Adrenal gland (tissue), 12 donors: ENCODE data around the gene ARL5B. TPM values are rescaled to one million over a fixed set of nuclear protein-coding genes. Genes with fewer than 3 reads are reported as not detected.
"Not testable (repeated sequence)": the region's sequence is repeated elsewhere in the genome, so short reads cannot be mapped to it uniquely, and the experiment has no call there.

ENCODE experiments used
- DNase-seq, 7 donors: peaks; one replicate each; pipeline ENCODE4 v3.0.0-alpha.2; 2019 to 2020
- H3K27ac ChIP-seq, 5 donors: fragments of 200-600 bp; sonication (generic) in 4 of 5; 1 replicate in 3 of 5; 2 replicates in 2 of 5; pipeline versions ENCODE4 v1.5.1 to v1.8.0; 2016 to 2020; ENCODE audit warnings: mild to moderate bottlenecking in 1 of 5
- H3K27me3 ChIP-seq: fragments of 200-600 bp; 2 replicates; pipeline ENCODE4 v1.8.0; 2021
- H3K36me3 ChIP-seq, 2 donors: fragments of 200-600 bp; replicated peaks in 1 of 2; 1 replicate in 1 of 2; 2 replicates in 1 of 2; pipeline versions ENCODE4 v1.5.1 to v1.8.0; 2018 to 2022
- H3K4me1 ChIP-seq, 2 donors: fragments of 200-600 bp; replicated peaks in 1 of 2; 1 replicate in 1 of 2; 2 replicates in 1 of 2; pipeline versions ENCODE4 v1.5.1 to v1.8.0; 2018 to 2021
- H3K4me3 ChIP-seq, 4 donors: fragments of 200-600 bp; sonication (generic) in 3 of 4; one replicate each; pipeline ENCODE4 v1.5.1; 2016 to 2018
- H3K9me3 ChIP-seq, 3 donors: fragments of 200-600 bp; sonication (generic) in 1 of 3; replicated peaks in 1 of 3; 1 replicate in 2 of 3; 2 replicates in 1 of 3; pipeline versions ENCODE4 v1.5.1 to v1.8.0; 2016 to 2021
- POLR2A ChIP-seq, 2 donors: fragments of 450-650 bp; IDR thresholded peaks; one replicate each; pipeline ENCODE4 v1.6.1; 2017; ENCODE audit warnings: antibody characterized with exemption in 2 of 2, mild to moderate bottlenecking in 2 of 2, moderate library complexity in 1 of 2
- WGBS, 4 donors: extraction: QIAGEN DNeasy Blood & Tissue Kit in 2 of 4; methylation state at CpG; one replicate each; pipeline versions ENCODE4 v1.1.5 to v1.1.7; 2013 to 2017; 5-methylcytosine and 5-hydroxymethylcytosine counted together
- intact Hi-C, 2 donors: fragments of 100-400 bp; cut with DNase I; formaldehyde crosslinking; loops; one replicate each; pipeline versions ENCODE4 v1.14.1 to v1.15.0; 2022 to 2023
- polyA plus RNA-seq, 3 donors: library from polyadenylated mRNA; stranded (reverse); fragments of 200-250 nt in 2 of 3; fragments of 350-450 nt in 1 of 3; fragmentation: Illumina TruSeq in 1 of 3; extraction: RNeasy Lipid Tissue Mini Kit (QIAGEN cat#74804) in 1 of 3; gene quantifications; one replicate each; pipeline ENCODE4 v1.2.3, GENCODE V29; 2013 to 2014
- total RNA-seq, 9 donors: library from RNA; depleted of rRNA in 4 of 9; stranded (reverse); fragments of >200 nt in 4 of 9; fragments of 120-200 nt in 1 of 9; fragmentation: NEBNext Ultra II Directional in 1 of 9; extraction: Animal tissue kit (Norgen Biotek cat#: 25700) in 1 of 9; gene quantifications; one replicate each; pipeline versions ENCODE4 v1.1.0 to v1.2.4, GENCODE V29; 2013 to 2023
- TF ChIP-seq, protein P1 (sequence below), 6 experiments: fragments of 450-650 bp in 4 of 6; fragments of 200-600 bp in 2 of 6; sonication (generic) in 1 of 6; IDR thresholded peaks; 1 replicate in 5 of 6; 2 replicates in 1 of 6; pipeline versions ENCODE4 v1.5.1 to v1.8.0; 2016 to 2021; ENCODE audit warnings: antibody characterized with exemption in 6 of 6, mild to moderate bottlenecking in 2 of 6, moderate library complexity in 1 of 6
- donor health status: healthy with polysubstance abuse.
- donor health status: Bipolar disorder and iron deficiency.
- donor health status: DM: yes; HTN: yes; CAD: no.
- donor health status: DM: no; HTN: no; CAD: no.
- donor health status: DM: no; HTN: no; CAD: no.
- donor health status: DM: yes; HTN: yes; CAD: no.

Gene ARL5B
- total and polyA plus RNA-seq, 12 donors: 1.6 to 24.2 (median 10.0) TPM

DNA sequence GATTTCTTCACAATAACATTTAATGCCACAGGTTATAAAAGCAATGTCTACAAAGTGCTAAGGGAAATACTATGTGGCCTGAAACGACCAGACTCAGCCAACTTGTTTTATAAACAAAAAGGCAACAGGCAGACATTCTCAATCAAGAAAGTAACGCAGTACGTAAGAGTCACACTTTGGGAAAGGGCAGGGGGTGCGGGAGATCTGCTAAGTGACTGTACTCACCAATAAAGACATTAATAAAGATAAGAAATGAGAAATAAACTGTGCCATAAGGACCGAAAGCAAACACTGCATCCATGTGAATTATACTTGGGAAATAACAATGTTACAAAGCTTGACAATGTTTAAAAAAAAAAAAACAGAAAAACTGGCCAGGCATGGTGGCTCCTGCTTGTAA, 33.3 kb upstream of the ARL5B start:
- Histone ChIP-seq H3K27ac (no peak overlapping the region), H3K27me3 (no peaks in the 10 kb centered on the region), H3K36me3 (no peaks in the 10 kb centered on the region), H3K4me1 (peaks cover 0 to 9% of the 10 kb centered on the region in 2 donors), H3K9me3 (no peaks in the 10 kb centered on the region), H3K4me3 (no peak overlapping the region)
- TF ChIP-seq, protein P1, sequence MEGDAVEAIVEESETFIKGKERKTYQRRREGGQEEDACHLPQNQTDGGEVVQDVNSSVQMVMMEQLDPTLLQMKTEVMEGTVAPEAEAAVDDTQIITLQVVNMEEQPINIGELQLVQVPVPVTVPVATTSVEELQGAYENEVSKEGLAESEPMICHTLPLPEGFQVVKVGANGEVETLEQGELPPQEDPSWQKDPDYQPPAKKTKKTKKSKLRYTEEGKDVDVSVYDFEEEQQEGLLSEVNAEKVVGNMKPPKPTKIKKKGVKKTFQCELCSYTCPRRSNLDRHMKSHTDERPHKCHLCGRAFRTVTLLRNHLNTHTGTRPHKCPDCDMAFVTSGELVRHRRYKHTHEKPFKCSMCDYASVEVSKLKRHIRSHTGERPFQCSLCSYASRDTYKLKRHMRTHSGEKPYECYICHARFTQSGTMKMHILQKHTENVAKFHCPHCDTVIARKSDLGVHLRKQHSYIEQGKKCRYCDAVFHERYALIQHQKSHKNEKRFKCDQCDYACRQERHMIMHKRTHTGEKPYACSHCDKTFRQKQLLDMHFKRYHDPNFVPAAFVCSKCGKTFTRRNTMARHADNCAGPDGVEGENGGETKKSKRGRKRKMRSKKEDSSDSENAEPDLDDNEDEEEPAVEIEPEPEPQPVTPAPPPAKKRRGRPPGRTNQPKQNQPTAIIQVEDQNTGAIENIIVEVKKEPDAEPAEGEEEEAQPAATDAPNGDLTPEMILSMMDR (IDR thresholded peaks at IDR 0.05): no peak
- no peak for TF ChIP-seq POLR2A (IDR thresholded peaks at IDR 0.05)
- no peak for DNase-seq
- WGBS, 4 donors: 93 to 96% (median 95%) methylated on average over 5 of the region's 5 CpGs
- intact Hi-C loops: no loop called here

DNA sequence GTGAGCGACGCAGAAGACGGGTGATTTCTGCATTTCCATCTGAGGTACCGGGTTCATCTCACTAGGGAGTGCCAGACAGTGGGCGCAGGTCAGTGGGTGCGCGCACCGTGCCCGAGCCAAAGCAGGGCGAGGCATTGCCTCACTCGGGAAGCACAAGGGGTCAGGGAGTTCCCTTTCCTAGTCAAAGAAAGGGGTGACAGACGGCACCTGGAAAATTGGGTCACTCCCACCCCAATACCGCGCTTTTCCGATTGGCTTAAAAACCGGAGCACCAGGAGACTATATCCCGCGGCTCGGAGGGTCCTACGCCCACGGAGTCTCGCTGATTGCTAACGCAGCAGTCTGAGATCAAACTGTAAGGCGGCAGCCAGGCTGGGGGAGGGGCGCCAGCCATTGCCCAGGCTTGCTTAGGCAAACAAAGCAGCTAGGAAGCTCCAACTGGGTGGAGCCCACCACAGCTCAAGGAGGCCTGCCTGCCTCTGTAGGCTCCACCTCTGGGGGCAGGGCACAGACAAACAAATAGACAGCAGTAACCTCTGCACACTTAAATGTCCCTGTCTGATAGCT, 31.7 kb upstream of the ARL5B start:
- DNase-seq: peak; percentile 69 to 93 (median 85)
- WGBS, 4 donors: 0 to 6% (median 3%) methylated on average over 3 to 25 of the region's 25 CpGs

DNA sequence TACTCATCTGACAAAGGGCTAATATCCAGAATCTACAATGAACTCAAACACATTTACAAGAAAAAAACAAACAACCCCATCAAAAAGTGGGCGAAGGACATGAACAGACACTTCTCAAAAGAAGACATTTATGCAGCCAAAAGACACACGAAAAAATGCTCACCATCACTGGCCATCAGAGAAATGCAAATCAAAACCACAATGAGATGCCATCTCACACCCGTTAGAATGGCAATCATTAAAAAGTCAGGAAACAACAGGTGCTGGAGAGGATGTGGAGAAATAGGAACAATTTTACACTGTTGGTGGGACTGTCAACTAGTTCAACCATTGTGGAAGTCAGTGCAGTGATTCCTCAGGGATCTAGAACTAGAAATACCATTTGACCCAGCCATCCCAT, 26.7 kb upstream of the ARL5B start:
- H3K4me3 ChIP-seq, DNase-seq, intact Hi-C loops, H3K27ac ChIP-seq, H3K4me1 ChIP-seq, H3K9me3 ChIP-seq, H3K27me3 ChIP-seq, H3K36me3 ChIP-seq: not testable (repeated sequence)
- WGBS, 4 donors: 75 to 100% (median 87%) methylated on average over 2 of the region's 3 CpGs

More for the DNA sequence above, 31.7 kb upstream of the ARL5B start:
- H3K9me3 ChIP-seq, H3K4me1 ChIP-seq, H3K36me3 ChIP-seq, intact Hi-C loops, H3K27me3 ChIP-seq: not testable (repeated sequence)
- Histone ChIP-seq H3K4me3 (peak overlapping the region in 2 of 4 donors; percentile 67 to 88), H3K27ac (peak overlapping the region in 4 of 5 donors; percentile 62 to 92 (median 85))
- TF ChIP-seq POLR2A (IDR thresholded peaks at IDR 0.05): peak in 1 of 2 donors; percentile 67
- TF ChIP-seq, protein P1 (IDR thresholded peaks at IDR 0.05): peak in 2 of 6 experiments; percentile 14 to 21

DNA sequence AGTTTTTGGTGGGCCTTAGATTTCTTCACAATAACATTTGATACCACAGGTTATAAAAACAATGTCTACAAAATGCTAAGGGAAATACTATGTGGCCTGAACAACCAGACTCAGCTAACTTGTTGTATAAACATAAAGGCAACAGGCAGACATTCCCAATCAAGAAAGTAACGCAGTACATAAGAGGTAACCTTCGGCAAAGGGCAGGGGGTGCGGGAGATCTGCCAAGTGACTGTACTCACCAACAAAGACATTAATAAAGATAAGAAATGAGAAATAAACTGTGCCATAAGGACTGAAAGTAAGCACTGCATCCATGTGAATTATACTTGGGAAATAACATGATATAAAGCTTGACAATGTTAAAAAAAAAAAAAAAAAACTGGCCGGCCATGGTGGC, 23.2 kb upstream of the ARL5B start:
- Histone ChIP-seq H3K27me3 (no peaks in the 10 kb centered on the region), H3K4me1 (no peaks in the 10 kb centered on the region), H3K36me3 (no peaks in the 10 kb centered on the region), H3K4me3 (no peak overlapping the region), H3K27ac (peak overlapping the region in 4 of 5 donors; percentile 22 to 57 (median 40)), H3K9me3 (no peaks in the 10 kb centered on the region)
- 40 to 53% (median 45%) methylated on average over 4 of the region's 4 CpGs for WGBS, 4 donors
- DNase-seq: peak; percentile 54 to 81 (median 71)
- intact Hi-C loops: no loop called here
- TF ChIP-seq, protein P1 (IDR thresholded peaks at IDR 0.05): no peak
- no peak for TF ChIP-seq POLR2A (IDR thresholded peaks at IDR 0.05)

DNA sequence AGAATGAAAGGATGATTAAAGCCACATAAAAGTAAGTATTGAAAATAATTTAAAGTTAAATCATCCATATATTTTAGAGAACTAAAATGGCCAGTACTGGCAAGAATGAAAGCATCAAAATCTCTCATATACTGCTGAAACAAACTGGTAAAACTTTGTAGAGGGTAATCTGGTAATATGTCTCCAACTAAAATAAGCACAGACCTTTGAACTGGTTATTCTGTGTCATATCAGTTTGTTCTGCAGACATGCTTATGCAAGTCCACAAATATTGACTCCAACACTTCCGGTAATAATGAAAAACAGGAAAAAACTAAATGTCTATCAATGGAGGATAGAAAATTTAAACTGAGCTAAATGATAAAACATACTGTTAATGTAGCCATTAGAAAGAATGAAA, 21.8 kb upstream of the ARL5B start:
- H3K9me3 ChIP-seq, intact Hi-C loops, H3K27ac ChIP-seq, H3K4me1 ChIP-seq, H3K4me3 ChIP-seq, DNase-seq, H3K27me3 ChIP-seq, H3K36me3 ChIP-seq: not testable (repeated sequence)
- WGBS, 4 donors: 80 to 88% (median 88%) methylated on average over 1 of the region's 1 CpG

DNA sequence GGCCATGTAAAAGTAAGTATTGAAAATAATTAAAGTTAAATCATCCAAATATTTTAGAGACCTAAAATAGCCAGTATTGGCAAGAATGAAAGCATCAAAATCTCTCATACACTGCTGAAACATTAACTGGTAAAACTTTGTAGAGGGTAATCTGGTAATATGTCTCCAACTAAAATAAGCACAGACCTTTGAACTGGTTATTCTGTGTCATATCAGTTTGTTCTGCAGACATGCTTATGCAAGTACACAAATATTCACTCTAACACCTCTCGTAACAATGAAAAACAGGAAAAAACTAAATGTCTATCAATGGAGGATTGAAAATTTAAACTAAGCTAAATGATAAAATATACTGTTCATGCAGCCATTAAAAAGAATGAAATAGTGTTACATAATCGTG, 19.5 kb upstream of the ARL5B start:
- intact Hi-C loops, H3K4me3 ChIP-seq, H3K36me3 ChIP-seq, H3K27me3 ChIP-seq, H3K4me1 ChIP-seq, DNase-seq, H3K9me3 ChIP-seq, H3K27ac ChIP-seq: not testable (repeated sequence)
- 94 to 99% (median 96%) methylated on average over 2 of the region's 2 CpGs for WGBS, 4 donors
